T-helper 9 cell (primary cell): ENCODE results near the gene HOXC12.
A peak's percentile ranks its signal among the peaks of the same experiment; 100 is the strongest.

ENCODE experiments used
- DNase-seq: peaks from one replicate; pipeline ENCODE4 v3.0.0-alpha.2; 2020

HOXC12 gene

GRCh38 chr12:53998110-53998899, 43.6 kb downstream of the HOXC12 start:
- no peak for DNase-seq

- DNase-seq: no peak
Observed at GRCh38 chr12:53998900-53999236, 44.2 kb downstream of the HOXC12 start.

- DNase-seq: no peak
Observed at GRCh38 chr12:53999559-54000115, 44.9 kb downstream of the HOXC12 start.

GRCh38 chr12:54000116-54001114, 45.7 kb downstream of the HOXC12 start, which contains the start of gene HOXC9:
HOXC9 (plus strand) TSS chr12:54000161; CDS start chr12:54000189, 28 bp downstream.
- DNase-seq: no peak

GRCh38 chr12:54001283-54002187, 46.8 kb downstream of the HOXC12 start:
- no peak for DNase-seq

GRCh38 chr12:54002278-54002914, 47.7 kb downstream of the HOXC12 start:
- no peak for DNase-seq

GRCh38 chr12:54002915-54003389, 48.2 kb downstream of the HOXC12 start:
- no peak for DNase-seq

GRCh38 chr12:54003625-54004024, 48.9 kb downstream of the HOXC12 start:
- DNase-seq: no peak

- DNase-seq: no peak
Observed at GRCh38 chr12:54004063-54004840, 49.5 kb downstream of the HOXC12 start.

- no peak for DNase-seq
Observed at GRCh38 chr12:54004841-54005530, 50.3 kb downstream of the HOXC12 start.

GRCh38 chr12:54005531-54005852, 50.8 kb downstream of the HOXC12 start:
- DNase-seq: no peak

GRCh38 chr12:54005853-54006558, 51.3 kb downstream of the HOXC12 start:
- peak; percentile 92 for DNase-seq

- DNase-seq: no peak
Observed at GRCh38 chr12:54006559-54007220, 52.0 kb downstream of the HOXC12 start.

- DNase-seq: no peak
Observed at GRCh38 chr12:54007538-54008259, 53.0 kb downstream of the HOXC12 start.

GRCh38 chr12:54008260-54008552, 53.5 kb downstream of the HOXC12 start:
- DNase-seq: no peak
